Measurements from ENCODE around the gene COQ10A. TPM values are rescaled to one million over a fixed set of nuclear protein-coding genes. Genes with fewer than 3 reads are reported as not detected.
"Not testable (repeated sequence)": the region's sequence is repeated elsewhere in the genome, so short reads cannot be mapped to it uniquely, and the experiment has no call there.

Gene COQ10A
- polyA plus RNA-seq, 12 donors, result 13.5 to 32.5 (median 17.4) TPM; not detected in 1

DNA sequence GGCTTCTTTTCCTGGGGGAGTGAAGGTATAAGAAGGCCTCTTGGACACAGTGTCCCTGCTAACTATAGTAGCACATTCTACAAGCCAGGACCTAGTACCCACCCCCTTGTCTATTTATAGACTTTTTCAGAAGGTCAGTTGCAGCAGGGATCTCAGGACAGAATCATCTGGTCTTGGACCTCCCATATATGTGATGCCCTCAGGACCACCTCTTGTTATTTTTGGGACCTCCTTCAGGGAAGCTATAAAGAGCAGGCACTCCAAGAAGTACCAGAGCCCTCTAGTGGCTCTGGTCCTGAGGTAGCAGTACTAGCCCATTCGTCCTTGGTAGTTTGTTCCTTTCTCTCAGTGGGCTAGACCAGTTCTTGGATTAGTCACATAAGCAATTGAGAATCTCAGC, 4.3 kb downstream of the COQ10A start:
- no peak for DNase-seq

DNA sequence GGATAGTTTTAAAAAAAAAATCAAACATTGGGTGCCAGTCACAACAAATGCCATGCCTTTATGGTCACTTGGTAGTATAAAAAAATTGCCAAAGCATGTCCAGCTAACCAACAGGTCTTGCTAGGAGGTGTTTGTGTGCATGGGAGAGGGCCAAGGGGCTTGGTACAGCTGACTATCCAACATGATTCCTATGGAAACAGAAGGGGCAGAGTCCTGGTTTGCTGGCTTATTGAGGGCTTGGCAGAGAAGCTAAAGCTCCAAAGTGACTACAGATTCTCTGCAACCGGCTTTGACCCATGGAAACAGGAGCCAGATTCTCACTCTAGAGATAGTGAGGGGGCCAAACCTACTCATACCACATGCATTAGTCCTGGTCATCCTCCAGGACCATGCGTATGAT, 5.7 kb downstream of the COQ10A start:
- DNase-seq, result not testable (repeated sequence)

- no peak for DNase-seq
Observed at GRCh38 chr12:56274299-56274698, 7.6 kb downstream of the COQ10A start.

DNA sequence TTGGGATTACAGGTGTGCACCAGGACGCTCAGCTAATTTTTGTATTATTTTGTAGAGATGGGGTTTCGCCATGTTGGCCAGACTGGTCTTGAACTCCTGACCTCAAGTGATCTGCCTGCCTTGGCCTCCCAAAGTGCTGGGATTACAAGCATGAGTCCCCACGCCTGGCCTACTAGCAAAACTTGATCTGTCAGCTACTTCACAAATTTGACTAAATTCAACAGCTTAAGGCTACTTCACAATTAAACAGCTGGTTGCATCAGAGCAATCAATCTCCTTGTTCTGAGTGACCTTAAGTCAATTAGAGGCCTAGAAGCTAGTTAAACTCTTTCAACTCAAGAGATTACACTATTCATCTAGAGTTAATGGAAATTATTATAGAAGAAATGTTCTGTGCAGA, 12.2 kb downstream of the COQ10A start:
- no peak for DNase-seq

DNA sequence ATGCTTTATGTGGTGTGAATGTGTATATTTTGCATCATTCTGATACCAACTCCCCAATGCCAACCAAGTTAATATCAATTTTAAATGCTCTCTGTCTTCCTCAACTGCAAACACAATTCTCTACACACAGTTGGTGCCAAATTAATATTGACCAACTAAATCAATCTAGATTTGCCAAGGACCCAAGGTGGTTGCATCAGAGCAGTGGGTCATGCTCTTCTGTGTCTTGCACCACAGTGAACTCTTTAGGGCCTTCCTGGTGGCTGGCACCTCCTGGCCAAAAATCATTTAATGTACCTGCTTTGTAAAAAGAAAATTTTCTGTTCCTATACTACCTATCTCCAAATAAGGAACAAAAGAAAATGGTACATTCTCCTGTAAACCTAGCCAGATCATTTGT, 14.1 kb downstream of the COQ10A start:
- no peak for DNase-seq

GRCh38 chr12:56282030-56282429, 15.3 kb downstream of the COQ10A start:
- no peak for DNase-seq

GRCh38 chr12:56282579-56282978, 15.8 kb downstream of the COQ10A start:
- DNase-seq, result no peak

- DNase-seq, result not testable (repeated sequence)
Observed at GRCh38 chr12:56284263-56284662, 17.5 kb downstream of the COQ10A start.

GRCh38 chr12:56286044-56286830, 19.5 kb downstream of the COQ10A start:
- DNase-seq, result no peak

DNA sequence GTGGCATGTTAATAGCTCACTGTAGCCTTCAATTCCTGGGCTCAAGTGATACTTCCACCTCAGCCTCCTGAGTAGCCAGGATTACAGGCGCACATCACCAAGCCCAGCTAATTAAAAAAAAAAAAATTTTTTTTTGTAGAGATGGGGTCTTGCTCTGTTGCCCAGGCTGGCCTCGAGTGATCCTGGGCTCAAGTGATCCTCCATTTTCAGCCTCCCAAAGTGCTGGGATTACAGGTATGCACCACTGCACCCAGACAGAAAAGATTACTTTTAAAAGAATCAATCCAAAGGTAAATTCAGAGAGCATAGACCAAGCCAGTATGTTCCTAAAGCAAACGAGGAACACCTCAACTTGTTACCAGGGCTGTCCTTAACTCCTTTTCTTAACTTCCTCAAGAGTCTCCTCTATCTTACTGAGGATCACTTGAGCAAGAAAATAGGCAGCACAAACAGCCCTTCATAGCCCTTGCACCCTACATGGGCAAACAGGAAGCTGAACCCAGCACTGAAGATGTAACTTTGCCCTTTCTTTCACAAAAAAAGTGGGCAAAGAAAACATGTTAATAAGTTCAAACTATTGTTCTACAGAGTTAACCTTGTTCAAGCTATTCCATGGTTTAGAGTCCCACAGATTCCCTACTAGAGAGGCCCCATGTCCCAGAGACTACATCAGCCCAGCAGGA, 22.1 kb downstream of the COQ10A start:
- DNase-seq, result no peak

DNA sequence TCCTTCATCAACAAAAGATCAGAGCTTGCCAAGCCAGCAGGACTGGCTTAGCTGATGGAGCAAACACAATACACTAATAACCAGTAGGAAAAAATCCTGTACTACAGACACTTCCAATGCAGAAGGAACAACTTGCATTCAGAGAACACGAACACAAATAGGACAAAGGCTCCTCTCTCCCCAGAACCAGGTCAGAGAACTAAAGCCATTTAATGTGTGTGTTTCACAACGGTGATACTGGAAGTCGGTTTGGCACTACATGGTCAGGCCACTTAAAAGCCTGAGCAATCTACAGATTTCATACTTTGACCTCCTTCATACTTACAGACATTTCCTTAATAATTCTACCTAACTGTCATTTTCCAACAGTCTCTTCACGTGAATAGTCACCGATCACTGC, 27.1 kb downstream of the COQ10A start:
- DNase-seq, result no peak

DNA sequence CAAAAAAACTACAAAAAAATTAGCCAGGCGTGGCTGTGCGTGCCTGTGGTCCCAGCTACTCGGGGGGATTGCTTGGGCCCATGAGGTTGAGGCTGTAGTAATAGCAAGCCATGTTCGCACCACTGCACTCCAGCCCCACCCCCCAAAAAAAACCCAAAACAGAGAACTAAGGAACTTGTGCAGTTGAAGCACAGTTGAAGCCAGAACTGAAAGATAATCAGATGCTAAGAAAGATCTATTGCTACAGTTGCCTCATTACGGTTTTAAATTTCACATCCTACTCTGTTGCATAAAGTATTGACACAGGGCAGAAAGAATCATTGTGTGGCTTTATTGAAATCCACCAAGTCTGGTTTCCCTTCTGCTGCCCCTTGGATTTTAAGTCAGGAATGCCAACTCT, 29.6 kb downstream of the COQ10A start:
- no peak for DNase-seq

DNA sequence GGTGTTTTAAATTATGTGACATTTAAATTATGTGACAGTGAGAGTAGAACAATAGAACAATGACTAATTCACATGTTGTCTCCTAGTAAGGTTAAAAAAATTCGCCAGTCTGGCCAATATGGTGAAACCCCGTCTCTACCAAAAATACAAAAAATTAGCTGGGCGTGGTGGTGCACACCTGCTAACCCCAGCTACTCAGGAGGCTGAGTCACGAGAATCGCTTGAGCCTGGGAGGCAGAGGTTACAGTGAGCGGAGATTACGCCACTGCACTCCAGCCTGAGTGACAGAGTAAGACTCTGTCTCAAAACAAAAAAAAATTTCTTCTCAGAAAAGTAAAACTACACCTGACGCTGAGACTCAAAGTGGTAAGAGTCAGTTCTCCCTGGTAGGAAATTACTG, 30.7 kb downstream of the COQ10A start:
- no peak for DNase-seq

GRCh38 chr12:56298828-56299227, 32.1 kb downstream of the COQ10A start:
- DNase-seq, result no peak

GRCh38 chr12:56299308-56299852, 32.6 kb downstream of the COQ10A start:
- DNase-seq, result no peak

GRCh38 chr12:56299853-56300643, 33.3 kb downstream of the COQ10A start, which contains the start of gene CS:
Gene CS (minus strand): TSS chr12:56300330. CDS start chr12:56300201, 129 bp downstream.
- DNase-seq, result peak; percentile 97

DNA sequence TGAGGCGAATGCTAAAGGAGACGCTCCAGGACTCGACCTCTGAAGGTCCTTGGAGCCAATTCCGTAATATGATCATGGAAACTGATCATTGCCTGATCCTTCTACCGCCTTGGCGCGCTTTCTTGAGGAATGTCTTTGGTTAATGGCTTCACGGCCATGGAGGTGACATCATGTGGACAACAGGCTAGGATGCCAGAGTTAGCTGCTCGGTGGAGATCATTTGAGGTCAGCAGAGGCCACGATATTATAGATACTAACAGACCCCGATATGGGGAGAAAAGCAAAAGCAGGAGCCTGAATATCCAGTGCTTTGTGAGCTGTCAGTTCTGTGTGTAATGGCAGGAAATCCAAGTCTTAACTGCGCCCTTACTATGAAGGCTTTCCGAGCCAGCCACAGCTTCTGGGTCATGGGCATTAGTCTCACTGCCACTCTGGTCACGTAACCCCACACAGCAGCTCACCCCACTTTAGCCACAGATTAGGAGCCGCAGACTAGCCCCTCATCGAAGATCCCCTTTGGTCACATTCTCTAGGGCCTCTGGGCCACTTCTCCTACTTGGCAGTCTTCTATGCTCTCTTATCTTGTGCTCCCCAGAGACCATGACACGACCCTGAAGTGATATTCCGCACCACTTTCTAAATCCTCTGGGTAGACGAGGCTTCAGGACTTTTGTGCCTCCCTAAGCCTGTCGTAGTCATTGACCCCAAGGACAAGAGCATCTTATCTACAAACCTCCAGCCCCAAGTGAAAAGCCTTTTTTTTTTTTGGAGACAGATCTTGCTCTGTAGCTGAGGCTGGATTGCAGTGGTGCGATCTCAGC, 34.1 kb downstream of the COQ10A start:
- DNase-seq, result no peak

DNA sequence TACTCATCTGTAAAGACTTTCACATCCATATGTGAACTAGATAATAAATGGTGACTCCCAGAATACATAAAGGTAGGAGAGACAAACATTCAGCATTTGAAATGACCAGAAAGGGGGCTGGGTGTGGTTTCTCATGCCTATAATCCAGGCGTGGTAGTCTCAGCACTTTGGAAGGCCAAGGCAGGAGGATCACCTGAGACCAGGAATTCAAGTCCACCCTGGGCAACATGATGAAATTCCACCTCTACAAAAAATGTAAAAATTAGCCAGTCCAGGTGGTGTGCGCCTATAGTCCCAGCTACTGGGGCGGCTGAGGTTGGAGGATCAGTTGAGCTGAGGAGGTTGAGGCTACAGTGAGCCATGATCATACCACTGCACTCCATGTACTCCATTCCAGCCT, 37.5 kb downstream of the COQ10A start:
- DNase-seq, result no peak

GRCh38 chr12:56304872-56305590, 38.3 kb downstream of the COQ10A start:
- no peak for DNase-seq

DNA sequence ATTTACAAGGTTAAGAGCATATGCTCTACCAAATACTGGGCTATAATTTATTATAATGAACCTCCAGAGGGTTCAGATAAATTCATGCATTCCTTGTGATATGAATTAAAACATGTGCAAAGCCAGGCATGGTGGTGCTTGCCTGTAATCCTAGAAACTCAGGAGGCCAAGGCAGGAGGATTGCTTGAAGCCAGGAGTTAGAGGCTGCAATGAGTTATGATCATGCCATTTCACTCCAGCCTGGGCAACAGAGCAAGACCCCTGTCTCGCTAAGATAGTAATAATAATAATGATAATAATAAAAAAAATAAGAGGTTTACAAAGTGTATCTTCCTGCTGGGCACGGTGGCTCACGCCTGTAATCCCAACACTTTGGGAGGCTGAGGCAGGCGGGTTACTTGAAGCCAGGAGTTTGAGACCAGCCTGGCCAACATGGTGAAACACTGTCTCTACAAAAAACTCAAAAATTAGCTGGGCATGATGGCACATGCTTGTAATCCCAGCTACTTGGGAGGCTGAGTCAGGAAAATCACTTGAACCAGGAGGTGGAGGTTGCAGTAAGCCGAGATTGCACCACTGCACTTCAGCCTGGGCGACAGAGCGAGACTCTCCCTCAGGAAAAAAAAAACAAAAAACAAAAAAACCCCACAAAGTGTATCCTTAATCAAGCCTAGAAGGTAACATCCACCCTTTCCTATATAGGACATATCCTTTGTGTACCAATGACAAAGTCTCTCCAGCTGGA, 40.7 kb downstream of the COQ10A start:
- no peak for DNase-seq
